Smooth muscle cell (in vitro differentiated cells): ENCODE data around the gene RHOT2. TPM values are rescaled to one million over a fixed set of nuclear protein-coding genes. Genes with fewer than 3 reads are reported as not detected.

Experiments
- DNase-seq: peaks from one replicate; lab custom pipeline; 2025; ENCODE audit not compliant: unreplicated experiment; lab: John Stamatoyannopoulos, UW
- H2AFZ ChIP-seq: fragments of 200-600 bp; sonication (generic); 2 replicates; pipeline ENCODE4 v1.6.0; 2016; ENCODE audit warnings: antibody characterized with exemption, low read depth, mild to moderate bottlenecking
- H3F3A ChIP-seq: fragments of 200-600 bp; sonication (generic); 2 replicates; pipeline ENCODE4 v1.6.0; 2017; ENCODE audit warnings: antibody characterized with exemption, low read depth
- H3K27ac ChIP-seq: fragments of 200-600 bp; sonication (generic); 2 replicates; pipeline ENCODE4 v1.5.1; 2016; ENCODE audit warnings: low read depth, mild to moderate bottlenecking
- H3K27me3 ChIP-seq: fragments of 200-600 bp; sonication (generic); 2 replicates; pipeline ENCODE4 v1.6.1; 2016; ENCODE audit warnings: low read depth, mild to moderate bottlenecking
- H3K36me3 ChIP-seq: fragments of 200-600 bp; sonication (generic); 2 replicates; pipeline ENCODE4 v1.5.1; 2016; ENCODE audit warnings: low read depth
- H3K4me1 ChIP-seq: fragments of 200-600 bp; sonication (generic); 2 replicates; pipeline ENCODE4 v1.5.1; 2016; ENCODE audit warnings: low read depth
- H3K4me2 ChIP-seq: fragments of 200-600 bp; sonication (generic); 2 replicates; pipeline ENCODE4 v1.6.0; 2016; ENCODE audit warnings: mild to moderate bottlenecking
- H3K4me3 ChIP-seq: fragments of 200-600 bp; sonication (generic); 2 replicates; pipeline ENCODE4 v1.5.1; 2016; ENCODE audit warnings: mild to moderate bottlenecking
- H3K79me2 ChIP-seq: fragments of 200-600 bp; sonication (generic); 2 replicates; pipeline ENCODE4 v1.6.0; 2016; ENCODE audit warnings: low read depth, mild to moderate bottlenecking
- H3K9ac ChIP-seq: fragments of 200-600 bp; sonication (generic); 2 replicates; pipeline ENCODE4 v1.6.0; 2016; ENCODE audit warnings: low read depth
- H3K9me3 ChIP-seq: fragments of 200-600 bp; sonication (generic); replicated peaks from 2 replicates; pipeline ENCODE4 v1.5.1; 2016; ENCODE audit warnings: low read depth
- H4K20me1 ChIP-seq: fragments of 200-600 bp; sonication (generic); 2 replicates; pipeline ENCODE4 v1.6.0; 2016; ENCODE audit warnings: low read depth
- WGBS: methylation state at CpG from one replicate; pipeline ENCODE4 v1.1.7; 2016; ENCODE audit warnings: low lambda C conversion rate; 5-methylcytosine and 5-hydroxymethylcytosine counted together
- polyA plus RNA-seq: library from polyadenylated mRNA; unstranded; fragments of >200 nt; fragmentation: Nextera tagmentation; extraction: Ambion mirVana; gene quantifications from 2 replicates; pipeline ENCODE4 v1.2.1, GENCODE V29; 2016
- total RNA-seq: library from RNA; depleted of rRNA; stranded (reverse); fragments of >200 nt; gene quantifications from 2 replicates; pipeline ENCODE4 v1.2.3, GENCODE V29; 2014
- TF ChIP-seq, protein P1 (sequence below): fragments of 200-600 bp; sonication (generic); IDR thresholded peaks from 2 replicates; pipeline ENCODE4 v1.5.1; 2017; ENCODE audit warnings: borderline replicate concordance, mild to moderate bottlenecking, antibody characterized with exemption; ENCODE audit not compliant: insufficient read depth, poor library complexity, severe bottlenecking

The RHOT2 gene
- total and polyA plus RNA-seq, 2 experiments from 2014 or later = 41.4 to 148 TPM

DNA sequence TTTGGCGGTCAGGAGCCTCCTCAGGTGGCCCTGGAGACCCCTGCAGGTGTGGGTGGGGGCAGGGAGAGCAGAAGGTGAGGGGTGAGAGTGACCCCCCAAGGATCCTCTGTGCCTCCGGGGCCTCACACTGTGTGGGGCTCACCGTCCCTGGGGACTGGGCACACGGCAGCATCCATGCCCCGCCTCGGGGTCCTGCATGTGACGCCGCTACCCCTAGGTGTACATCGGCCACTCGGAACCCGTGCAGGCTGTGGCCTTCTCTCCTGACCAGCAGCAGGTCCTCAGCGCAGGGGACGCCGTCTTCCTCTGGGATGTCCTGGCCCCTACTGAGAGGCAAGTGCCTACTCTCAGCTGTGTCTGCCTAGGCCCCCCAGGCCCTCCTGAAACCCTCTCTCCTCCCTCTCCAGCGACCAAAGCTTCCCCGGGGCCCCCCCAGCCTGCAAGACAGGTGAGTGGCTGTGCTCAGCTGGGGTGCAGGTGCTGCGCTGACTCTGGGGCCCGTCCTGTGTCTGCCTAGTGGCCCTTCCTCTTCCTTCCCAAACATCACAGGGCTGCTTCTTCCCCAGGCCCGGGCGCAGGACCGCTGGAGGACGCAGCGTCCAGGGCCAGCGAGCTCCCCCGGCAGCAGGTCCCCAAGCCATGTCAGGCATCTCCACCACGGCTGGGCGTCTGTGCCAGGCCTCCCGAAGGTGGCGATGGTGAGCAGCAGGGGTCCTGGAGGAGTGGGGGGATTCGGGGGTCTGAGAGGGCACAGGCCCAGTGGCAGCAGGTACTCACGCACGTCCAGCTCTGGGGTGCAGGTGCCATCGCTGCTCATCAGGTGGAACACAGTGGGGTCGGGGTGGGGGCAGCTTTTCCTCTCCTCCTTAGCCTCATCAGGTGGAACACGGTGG is 9.0 kb upstream of the RHOT2 start:
- Histone ChIP-seq H3K4me2 (no peak overlapping the region), H3K9me3 (no peaks in the 10 kb centered on the region), H3K9ac (no peak overlapping the region), H3K27ac (no peak overlapping the region), H3K27me3 (no peaks in the 10 kb centered on the region), H2AFZ (no peak overlapping the region), H3K36me3 (no peaks in the 10 kb centered on the region), H3F3A (no peaks in the 10 kb centered on the region), H3K79me2 (no peaks in the 10 kb centered on the region), H3K4me1 (peaks cover 3% of the 10 kb centered on the region), H4K20me1 (no peaks in the 10 kb centered on the region), H3K4me3 (no peak overlapping the region)
- TF ChIP-seq, protein P1, sequence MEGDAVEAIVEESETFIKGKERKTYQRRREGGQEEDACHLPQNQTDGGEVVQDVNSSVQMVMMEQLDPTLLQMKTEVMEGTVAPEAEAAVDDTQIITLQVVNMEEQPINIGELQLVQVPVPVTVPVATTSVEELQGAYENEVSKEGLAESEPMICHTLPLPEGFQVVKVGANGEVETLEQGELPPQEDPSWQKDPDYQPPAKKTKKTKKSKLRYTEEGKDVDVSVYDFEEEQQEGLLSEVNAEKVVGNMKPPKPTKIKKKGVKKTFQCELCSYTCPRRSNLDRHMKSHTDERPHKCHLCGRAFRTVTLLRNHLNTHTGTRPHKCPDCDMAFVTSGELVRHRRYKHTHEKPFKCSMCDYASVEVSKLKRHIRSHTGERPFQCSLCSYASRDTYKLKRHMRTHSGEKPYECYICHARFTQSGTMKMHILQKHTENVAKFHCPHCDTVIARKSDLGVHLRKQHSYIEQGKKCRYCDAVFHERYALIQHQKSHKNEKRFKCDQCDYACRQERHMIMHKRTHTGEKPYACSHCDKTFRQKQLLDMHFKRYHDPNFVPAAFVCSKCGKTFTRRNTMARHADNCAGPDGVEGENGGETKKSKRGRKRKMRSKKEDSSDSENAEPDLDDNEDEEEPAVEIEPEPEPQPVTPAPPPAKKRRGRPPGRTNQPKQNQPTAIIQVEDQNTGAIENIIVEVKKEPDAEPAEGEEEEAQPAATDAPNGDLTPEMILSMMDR = peak; percentile 6
- no peak for DNase-seq
- WGBS = 92% methylated on average over 30 of the region's 35 CpGs

DNA sequence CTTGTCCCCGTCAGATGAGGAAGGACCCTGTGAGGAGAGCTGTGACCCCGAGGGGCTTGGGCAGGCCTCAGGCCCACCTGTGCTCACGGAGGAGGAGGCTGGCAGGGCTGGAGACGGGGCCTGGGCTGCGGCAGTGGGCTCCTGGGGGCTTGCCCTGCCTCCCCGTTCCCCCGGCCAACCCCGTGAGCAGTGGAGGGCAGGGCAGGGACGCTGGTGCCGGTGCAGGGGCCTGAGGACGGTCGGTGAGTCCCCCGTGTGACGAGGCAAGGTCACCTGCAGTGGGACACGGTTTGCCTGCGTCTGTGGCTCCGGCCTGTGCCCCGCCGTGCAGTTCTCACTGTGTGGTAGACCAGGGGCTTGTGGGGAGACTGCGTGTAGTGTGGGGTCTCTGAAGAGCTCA is 8.3 kb upstream of the RHOT2 start:
- Histone ChIP-seq H3K27ac (no peak overlapping the region), H3K9ac (no peak overlapping the region), H2AFZ (no peak overlapping the region), H3K4me3 (no peak overlapping the region), H3K4me1 (peaks cover 3% of the 10 kb centered on the region), H3K9me3 (no peaks in the 10 kb centered on the region), H4K20me1 (no peaks in the 10 kb centered on the region), H3K79me2 (no peaks in the 10 kb centered on the region), H3K4me2 (no peak overlapping the region), H3F3A (no peaks in the 10 kb centered on the region), H3K36me3 (no peaks in the 10 kb centered on the region), H3K27me3 (no peaks in the 10 kb centered on the region)
- WGBS = 95% methylated on average over 20 of the region's 20 CpGs
- no peak for DNase-seq
- TF ChIP-seq, protein P1 = no peak

DNA sequence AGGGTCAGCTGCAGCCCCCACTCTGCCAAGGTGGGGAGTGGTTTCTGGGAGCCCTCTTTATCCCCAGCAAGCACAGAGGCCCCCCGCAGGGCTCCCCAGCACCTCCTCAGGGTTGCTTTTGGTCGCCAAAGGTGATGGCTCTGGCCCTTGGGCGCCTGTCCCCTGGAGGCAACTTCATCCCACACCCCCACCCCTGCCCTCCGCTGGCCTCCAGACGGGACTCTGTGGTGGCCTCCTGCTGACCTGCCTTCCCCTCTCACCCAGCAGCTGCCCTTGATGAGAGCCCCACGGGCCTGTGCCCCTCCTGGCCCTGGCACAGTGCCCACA is 7.8 kb upstream of the RHOT2 start:
- H3K4me3 ChIP-seq = no peak overlapping the region
- no peaks in the 10 kb centered on the region for H3K36me3 ChIP-seq
- no peaks in the 10 kb centered on the region for H3F3A ChIP-seq
- H3K9ac ChIP-seq = no peak overlapping the region
- H2AFZ ChIP-seq = no peak overlapping the region
- no peak overlapping the region for H3K27ac ChIP-seq
- no peak overlapping the region for H3K4me2 ChIP-seq
- H3K27me3 ChIP-seq = no peaks in the 10 kb centered on the region
- WGBS = 78% methylated on average over 6 of the region's 6 CpGs
- TF ChIP-seq, protein P1 = no peak
- H4K20me1 ChIP-seq = no peaks in the 10 kb centered on the region
- no peaks in the 10 kb centered on the region for H3K9me3 ChIP-seq
- no peak for DNase-seq
- no peaks in the 10 kb centered on the region for H3K79me2 ChIP-seq
- peaks cover 3% of the 10 kb centered on the region for H3K4me1 ChIP-seq
